H1 (cell line): Measurements from ENCODE around the gene SLC12A4. TPM values are rescaled to one million over a fixed set of nuclear protein-coding genes. Genes with fewer than 3 reads are reported as not detected.

Experiments
- CTCF ChIA-PET: fragments of 300-600 bp; sonication (Branson Sonifier 250); formaldehyde crosslinking; loops from one replicate; lab custom pipeline; 2021; ENCODE audit not compliant: partially characterized antibody; lab: Charles Lee
- POLR2A ChIA-PET: fragments of 300-600 bp; sonication (Branson Sonifier 250); formaldehyde crosslinking; loops from one replicate; lab custom pipeline; 2021; ENCODE audit warnings: inconsistent platforms; ENCODE audit not compliant: partially characterized antibody; lab: Charles Lee
- DNase-seq, 2 experiments: peaks; one replicate each; pipeline versions ENCODE4 v3.0.0 to v3.0.0-alpha.2; 2010 to 2022; ENCODE audit warnings: low spot score in 2 of 2, low read depth in 1 of 2, mixed read lengths in 1 of 2
- FAIRE-seq: peaks from 2 replicates; lab custom pipeline; 2011; peaks lifted over from hg19 to GRCh38; lab: Jason Lieb, UNC
- H2AFZ ChIP-seq: 2 replicates; pipeline ENCODE4 v1.8.1; 2012; ENCODE audit warnings: low read length, inconsistent platforms
- H2AK5ac ChIP-seq: 2 replicates; pipeline ENCODE4 v1.6.1; 2013; ENCODE audit warnings: low read depth, low read length
- H2BK120ac ChIP-seq: replicated peaks from 2 replicates; pipeline ENCODE3; 2013; ENCODE audit warnings: low read depth, low read length, inconsistent platforms
- H2BK12ac ChIP-seq: 2 replicates; pipeline ENCODE4 v1.6.1; 2013; ENCODE audit warnings: low read depth, low read length
- H2BK15ac ChIP-seq: 2 replicates; pipeline ENCODE4 v1.6.1; 2013; ENCODE audit warnings: low read length
- H2BK20ac ChIP-seq: 2 replicates; pipeline ENCODE4 v1.6.1; 2013; ENCODE audit warnings: low read length
- H2BK5ac ChIP-seq: 2 replicates; pipeline ENCODE4 v1.6.1; 2013; ENCODE audit warnings: low read depth, low read length
- H3K14ac ChIP-seq: 2 replicates; pipeline ENCODE4 v1.6.1; 2013; ENCODE audit warnings: inconsistent platforms; ENCODE audit not compliant: insufficient read length
- H3K18ac ChIP-seq: 2 replicates; pipeline ENCODE4 v1.6.1; 2013; ENCODE audit warnings: low read length; ENCODE audit errors: extremely low read depth
- H3K23ac ChIP-seq: 2 replicates; pipeline ENCODE4 v1.6.1; 2013; ENCODE audit warnings: inconsistent platforms; ENCODE audit not compliant: insufficient read length
- H3K23me2 ChIP-seq: 2 replicates; pipeline ENCODE4 v1.6.1; 2013; ENCODE audit warnings: low read depth, low read length
- H3K27ac ChIP-seq: 2 replicates; pipeline ENCODE4 v1.6.1; 2011; ENCODE audit warnings: low read depth, low read length, inconsistent platforms
- H3K27me3 ChIP-seq, 4 experiments: replicated peaks in 1 of 4; 1 replicate in 1 of 4; 2 replicates in 3 of 4; pipeline versions ENCODE4 v1.6.1 to v1.8.1; 2011 to 2013; ENCODE audit warnings: low read length in 3 of 4, mild to moderate bottlenecking in 3 of 4, inconsistent platforms in 2 of 4, mixed read lengths in 2 of 4, moderate library complexity in 1 of 4; ENCODE audit not compliant: control insufficient read depth in 3 of 4, insufficient read depth in 3 of 4; ENCODE audit errors: extremely low read depth in 1 of 4
- H3K36me3 ChIP-seq, 4 experiments: 2 replicates each; pipeline versions ENCODE4 v1.6.1 to v1.8.1; 2011 to 2013; ENCODE audit warnings: mild to moderate bottlenecking in 4 of 4, low read length in 3 of 4, moderate library complexity in 2 of 4, control low read depth in 1 of 4, inconsistent platforms in 1 of 4; ENCODE audit not compliant: insufficient read depth in 4 of 4, control insufficient read depth in 2 of 4
- H3K4ac ChIP-seq: replicated peaks from 2 replicates; pipeline ENCODE3; 2013; ENCODE audit warnings: low read length, low read depth, mixed read lengths, inconsistent platforms; ENCODE audit not compliant: insufficient read length
- H3K4me1 ChIP-seq, 4 experiments: replicated peaks in 1 of 4; 1 replicate in 1 of 4; 2 replicates in 3 of 4; pipeline versions ENCODE4 v1.6.1 to v1.8.1; 2011 to 2013; ENCODE audit warnings: low read length in 3 of 4, inconsistent platforms in 2 of 4, mixed read lengths in 1 of 4; ENCODE audit not compliant: insufficient read depth in 4 of 4, control insufficient read depth in 3 of 4
- H3K4me2 ChIP-seq, 2 experiments: 2 replicates each; pipeline versions ENCODE4 v1.6.1 to v1.8.1; 2011 to 2013; ENCODE audit warnings: low read depth in 2 of 2, low read length in 2 of 2, control low read depth in 1 of 2, inconsistent platforms in 1 of 2, mild to moderate bottlenecking in 1 of 2; ENCODE audit not compliant: insufficient read depth in 1 of 2
- H3K4me3 ChIP-seq, 4 experiments: fragments of 200-600, 300-600 bp in 1 of 4; sonication (generic), shearing (Covaris generic), sonication (Bioruptor Twin) in 1 of 4; 2 replicates each; pipeline versions ENCODE4 v1.5.1 to v1.8.1; 2011 to 2016; ENCODE audit warnings: low read length in 4 of 4, low read depth in 3 of 4, control low read depth in 2 of 4, inconsistent platforms in 2 of 4, mild to moderate bottlenecking in 2 of 4, mixed read lengths in 1 of 4, moderate library complexity in 1 of 4; ENCODE audit not compliant: insufficient read depth in 2 of 4; ENCODE audit errors: extremely low read depth in 1 of 4
- H3K56ac ChIP-seq: replicated peaks from 2 replicates; pipeline ENCODE3; 2013; ENCODE audit warnings: low read depth, mild to moderate bottlenecking, mixed read lengths, low read length, inconsistent platforms; ENCODE audit not compliant: insufficient read length
- H3K79me1 ChIP-seq: 2 replicates; pipeline ENCODE4 v1.6.1; 2013; ENCODE audit warnings: low read depth, low read length, control low read depth
- H3K79me2 ChIP-seq, 2 experiments: 2 replicates each; pipeline versions ENCODE4 v1.6.1 to v1.8.1; 2012 to 2013; ENCODE audit warnings: low read length in 2 of 2, mild to moderate bottlenecking in 2 of 2, inconsistent platforms in 1 of 2; ENCODE audit not compliant: insufficient read depth in 2 of 2, control insufficient read depth in 1 of 2
- H3K9ac ChIP-seq, 4 experiments: replicated peaks in 1 of 4; 1 replicate in 1 of 4; 2 replicates in 3 of 4; pipeline versions ENCODE4 v1.6.1 to v1.8.1; 2011 to 2013; ENCODE audit warnings: low read depth in 3 of 4, low read length in 3 of 4, control low read depth in 2 of 4, mild to moderate bottlenecking in 2 of 4, moderate library complexity in 2 of 4, inconsistent platforms in 1 of 4; ENCODE audit errors: extremely low read depth in 1 of 4
- H3K9me3 ChIP-seq, 2 experiments: 2 replicates each; pipeline versions ENCODE4 v1.6.1 to v1.8.1; 2012 to 2013; ENCODE audit warnings: mild to moderate bottlenecking in 2 of 2, moderate library complexity in 2 of 2, control low read depth in 1 of 2, inconsistent platforms in 1 of 2, low read depth in 1 of 2, low read length in 1 of 2, mixed read lengths in 1 of 2; ENCODE audit not compliant: insufficient read depth in 2 of 2
- H4K20me1 ChIP-seq, 2 experiments: replicated peaks in 1 of 2; 2 replicates each; pipeline versions ENCODE3 to v1.8.1; 2011 to 2013; ENCODE audit warnings: inconsistent platforms in 2 of 2, low read length in 2 of 2, mild to moderate bottlenecking in 1 of 2; ENCODE audit not compliant: insufficient read depth in 2 of 2, control insufficient read depth in 1 of 2
- H4K5ac ChIP-seq: 2 replicates; pipeline ENCODE4 v1.6.1; 2013; ENCODE audit warnings: low read length, low read depth, mixed read lengths, inconsistent platforms; ENCODE audit not compliant: insufficient read length
- H4K8ac ChIP-seq: 2 replicates; pipeline ENCODE4 v1.8.0; 2013; ENCODE audit warnings: mild to moderate bottlenecking, moderate library complexity, low read length, inconsistent platforms; ENCODE audit not compliant: insufficient read depth; ENCODE audit errors: extremely low read depth
- H4K91ac ChIP-seq: replicated peaks from 2 replicates; pipeline ENCODE3; 2013; ENCODE audit warnings: low read length, mixed read lengths, inconsistent platforms; ENCODE audit not compliant: insufficient read length
- CHD2 ChIP-seq: IDR thresholded peaks from 2 replicates; pipeline ENCODE4 v1.6.1; 2012; ENCODE audit warnings: low read length, improper control_type of control experiment
- KDM1A ChIP-seq: fragments of 200-600, 300-600 bp; sonication (generic); IDR thresholded peaks from 2 replicates; pipeline ENCODE4 v1.7.1; 2016; ENCODE audit warnings: mild to moderate bottlenecking, low read length, borderline replicate concordance
- KDM5A ChIP-seq: fragments of 200-600 bp; IDR thresholded peaks from 2 replicates; pipeline ENCODE4 v1.7.1; 2012; ENCODE audit warnings: mild to moderate bottlenecking, low read length, inconsistent platforms, mixed read lengths
- SUZ12 ChIP-seq: fragments of 200-600 bp; sonication (generic); IDR thresholded peaks from 2 replicates; pipeline ENCODE4 v1.6.1; 2012; ENCODE audit warnings: mild to moderate bottlenecking, inconsistent platforms, low read length, moderate library complexity, mixed read lengths
- WGBS, 2 experiments: shearing (Covaris generic) in 1 of 2; methylation state at CpG; one replicate each; pipeline versions ENCODE4 v1.1.6 to v1.1.7; 2013 to 2015; ENCODE audit warnings: low lambda C conversion rate in 2 of 2, mixed read lengths in 2 of 2, inconsistent platforms in 1 of 2, low coverage in 1 of 2, missing lambda C conversion rate in 1 of 2; ENCODE audit not compliant: insufficient replicate concordance in 2 of 2, insufficient coverage in 1 of 2, insufficient read length in 1 of 2; ENCODE audit errors: extremely low coverage in 1 of 2, missing lambda C conversion rate in 1 of 2; 5-methylcytosine and 5-hydroxymethylcytosine counted together
- polyA plus RNA-seq, 7 experiments: library from polyadenylated mRNA; depleted of rRNA in 3 of 7; stranded (reverse) in 5 of 7; unstranded in 2 of 7; fragments of >200 nt in 5 of 7; fragments of 200-250 nt in 2 of 7; gene quantifications; 1 replicate in 5 of 7; 2 replicates in 1 of 7; 4 replicates in 1 of 7; pipeline versions ENCODE4 v1.2.1 to v1.2.3, GENCODE V29; 2011 to 2013; ENCODE audit warnings: missing spikeins in 2 of 7, mixed read lengths in 2 of 7
- total RNA-seq: library from RNA; stranded (reverse); fragmentation: NEBNext Ultra II Directional; extraction: Animal tissue kit (Norgen Biotek cat#: 25700); gene quantifications from 2 replicates; pipeline ENCODE4 v1.2.1, GENCODE V29; 2021

SLC12A4 gene
- total and polyA plus RNA-seq, 2 of the 8 experiments (the other 6 are each of a cell fraction or from before 2014, with no cell fraction given): 41.3 to 49.3 TPM

DNA sequence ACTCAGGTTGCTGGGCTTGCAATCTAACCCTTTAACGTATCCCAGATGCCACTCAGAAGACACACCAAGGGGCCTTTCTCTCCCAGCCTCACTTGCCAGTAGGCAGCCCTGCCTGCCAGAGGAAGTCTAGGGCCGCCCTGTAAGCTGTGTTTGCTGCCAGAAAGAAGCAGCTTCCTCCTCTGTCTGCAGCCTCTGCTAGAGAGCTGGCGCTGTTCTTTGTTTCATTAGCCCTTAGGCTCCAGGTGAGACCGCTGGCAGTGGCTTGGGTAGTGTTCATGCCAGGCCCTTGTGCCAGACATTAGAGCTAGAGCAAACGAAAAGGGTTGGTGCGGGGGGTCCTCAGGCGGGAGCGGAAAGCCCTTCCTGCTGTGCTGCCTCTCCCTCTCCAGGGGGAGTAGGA is 45.7 kb downstream of the SLC12A4 start:
- FAIRE-seq (no peak), DNase-seq (no peak)
- Histone ChIP-seq H3K9ac (no peak overlapping the region), H3K4me2 (no peak overlapping the region), H3K9me3 (no peaks in the 10 kb centered on the region), H4K91ac (no peak overlapping the region), H3K27ac (no peak overlapping the region), H3K56ac (no peak overlapping the region), H3K4ac (no peak overlapping the region), H2BK120ac (no peak overlapping the region), H3K4me1 (peaks cover 0 to 8% (median 4%) of the 10 kb centered on the region in 4 experiments; a peak in 5 of 7 replicates), H2BK15ac (no peak overlapping the region), H3K4me3 (no peak overlapping the region), H3K79me1 (no peaks in the 10 kb centered on the region), H3K23ac (no peak overlapping the region), H3K14ac (no peak overlapping the region), H3K79me2 (no peaks in the 10 kb centered on the region; a peak in 1 of 4 replicates), H3K36me3 (no peaks in the 10 kb centered on the region; a peak in 1 of 8 replicates), H4K8ac (no peak overlapping the region; the same call in 1 of the 2 replicates), H3K23me2 (no peaks in the 10 kb centered on the region), H2BK20ac (no peak overlapping the region), H2BK5ac (no peak overlapping the region), H4K5ac (no peak overlapping the region), H2BK12ac (no peak overlapping the region), H4K20me1 (peaks cover 13 to 20% of the 10 kb centered on the region in 2 experiments), H2AFZ (no peak overlapping the region), H2AK5ac (no peak overlapping the region), H3K27me3 (no peaks in the 10 kb centered on the region), H3K18ac (no peak overlapping the region)
- 86% methylated on average over 8 of the region's 8 CpGs; no CpG with 5 or more reads in 1 of the 2 experiments for WGBS, 2 experiments
- POLR2A ChIA-PET: interaction anchor here (0.8 to 2.0 kb wide), 6 partner anchors 9 to 44 kb away, joined by 3 to 9 read pairs (median 4); partner anchors contain the start of genes CTRL and NRN1L
- CTCF ChIA-PET: interaction anchor here (0.6 to 27.1 kb wide), 10 partner anchors 11 to 438 kb away, joined by 3 to 623 read pairs (median 4); partner anchors contain the start of genes CTRL, EDC4, NRN1L and PSKH1
- TF ChIP-seq KDM5A (no peak), SUZ12 (no peak), KDM1A (no peak), CHD2 (no peak)
